Keratinocyte (primary cell): ENCODE results near the gene NES. TPM values are rescaled to one million over a fixed set of nuclear protein-coding genes. Genes with fewer than 3 reads are reported as not detected.

Source experiments
- DNase-seq: peaks from one replicate; pipeline ENCODE4 v3.0.0-alpha.2; 2011; ENCODE audit warnings: low read depth, missing footprints, low spot score
- FAIRE-seq: peaks from 2 replicates; lab custom pipeline; 2011; peaks lifted over from hg19 to GRCh38; lab: Jason Lieb, UNC
- H2AFZ ChIP-seq: 2 replicates; pipeline ENCODE4 v1.6.0; 2012; ENCODE audit warnings: low read length, control low read depth, inconsistent platforms; ENCODE audit not compliant: control insufficient read depth
- H3K27ac ChIP-seq: 2 replicates; pipeline ENCODE4 v1.5.1; 2011; ENCODE audit warnings: low read length; ENCODE audit not compliant: control insufficient read depth, insufficient read depth
- H3K27me3 ChIP-seq: 3 replicates; pipeline ENCODE4 v1.6.0; 2011; ENCODE audit warnings: low read length; ENCODE audit not compliant: control insufficient read depth, insufficient read depth; ENCODE audit errors: extremely low read depth
- H3K36me3 ChIP-seq, 2 experiments: 2 replicates in 1 of 2; 3 replicates in 1 of 2; pipeline ENCODE4 v1.5.1; 2011; ENCODE audit warnings: low read length in 2 of 2, mild to moderate bottlenecking in 1 of 2; ENCODE audit not compliant: control insufficient read depth in 2 of 2, insufficient read depth in 2 of 2; ENCODE audit errors: extremely low read depth in 1 of 2
- H3K4me1 ChIP-seq: 3 replicates; pipeline ENCODE4 v1.5.1; 2011; ENCODE audit warnings: low read length; ENCODE audit not compliant: control insufficient read depth, insufficient read depth; ENCODE audit errors: extremely low read depth
- H3K4me2 ChIP-seq: 3 replicates; pipeline ENCODE4 v1.6.0; 2011; ENCODE audit warnings: low read depth, low read length; ENCODE audit not compliant: control insufficient read depth, insufficient read depth; ENCODE audit errors: extremely low read depth
- H3K4me3 ChIP-seq, 3 experiments: fragments of 200-600 bp in 1 of 3; sonication (generic) in 1 of 3; 2 replicates in 2 of 3; 3 replicates in 1 of 3; pipeline ENCODE4 v1.5.1; 2011 to 2016; ENCODE audit warnings: low read length in 3 of 3, mild to moderate bottlenecking in 3 of 3, control low read depth in 2 of 3, inconsistent platforms in 1 of 3, low read depth in 1 of 3, mixed read lengths in 1 of 3, mixed run types in 1 of 3, moderate library complexity in 1 of 3; ENCODE audit not compliant: control insufficient read depth in 2 of 3, insufficient read depth in 2 of 3; ENCODE audit errors: extremely low read depth in 1 of 3
- H3K79me2 ChIP-seq: 2 replicates; pipeline ENCODE4 v1.6.0; 2012; ENCODE audit warnings: low read length; ENCODE audit not compliant: control insufficient read depth, insufficient read depth
- H3K9ac ChIP-seq: 3 replicates; pipeline ENCODE4 v1.6.0; 2011; ENCODE audit warnings: low read length; ENCODE audit not compliant: control insufficient read depth, insufficient read depth; ENCODE audit errors: extremely low read depth
- H3K9me1 ChIP-seq: 3 replicates; pipeline ENCODE4 v1.6.0; 2011; ENCODE audit warnings: low read length; ENCODE audit not compliant: control insufficient read depth, insufficient read depth; ENCODE audit errors: extremely low read depth
- H3K9me3 ChIP-seq: 2 replicates; pipeline ENCODE4 v1.5.1; 2012; ENCODE audit warnings: low read depth, low read length; ENCODE audit not compliant: control insufficient read depth
- H4K20me1 ChIP-seq: 3 replicates; pipeline ENCODE4 v1.6.0; 2011; ENCODE audit warnings: low read length; ENCODE audit not compliant: control insufficient read depth, insufficient read depth; ENCODE audit errors: extremely low read depth
- CTCF ChIP-seq, 3 experiments: IDR thresholded peaks in 1 of 3; conservative IDR thresholded peaks in 1 of 3; optimal IDR thresholded peaks in 1 of 3; 2 replicates in 2 of 3; 3 replicates in 1 of 3; pipeline versions ENCODE3 to v1.5.1; 2011; ENCODE audit warnings: low read length in 3 of 3, mild to moderate bottlenecking in 3 of 3, moderate library complexity in 2 of 3, control low read depth in 1 of 3, inconsistent platforms in 1 of 3; ENCODE audit not compliant: insufficient read depth in 2 of 3; ENCODE audit errors: extremely low read depth in 1 of 3
- EZH2 ChIP-seq: IDR thresholded peaks from one replicate; pipeline ENCODE4 v1.6.1; 2012; ENCODE audit warnings: inconsistent platforms, mild to moderate bottlenecking, low read length, moderate library complexity
- dilution Hi-C: fragments of 300-500 bp; cut with MboI; formaldehyde crosslinking; loops from one replicate; pipeline ENCODE4 v1.7.0; 2020; ENCODE audit warnings: low sequenced_read_pairs; ENCODE audit not compliant: extremely low pct_ligation_motif_present
- polyA plus RNA-seq, 5 experiments: library from polyadenylated mRNA; depleted of rRNA in 3 of 5; stranded (reverse) in 3 of 5; stranded (forward) in 1 of 5; unstranded in 1 of 5; fragments of >200 nt; gene quantifications; 1 replicate in 1 of 5; 2 replicates in 3 of 5; 3 replicates in 1 of 5; pipeline versions ENCODE4 v1.2.1 to v1.2.3, GENCODE V29; 2011 to 2012; ENCODE audit warnings: missing spikeins in 2 of 5, low read depth in 1 of 5, low replicate concordance in 1 of 5

The NES gene
- polyA plus RNA-seq, 1 donor (not counting 4 experiments of a cell fraction or from before 2014, with no cell fraction given): not detected

- FAIRE-seq: no peak
- H3K9me1 ChIP-seq: peaks cover 2% of the 10 kb centered on the region
- no peaks in the 10 kb centered on the region for H3K9me3 ChIP-seq
- no peaks in the 10 kb centered on the region for H3K4me1 ChIP-seq
- no peak within 1 kb of the TSS for H2AFZ ChIP-seq
- no peaks in the 10 kb centered on the region for H4K20me1 ChIP-seq
- H3K79me2 ChIP-seq: no peaks in the 10 kb centered on the region
- H3K27ac ChIP-seq: no peak within 1 kb of the TSS
- TF ChIP-seq EZH2: no peak
- H3K9ac ChIP-seq: no peak within 1 kb of the TSS
- dilution Hi-C loops: no loop called here
- no peak for DNase-seq
- peaks cover 89% of the 10 kb centered on the region for H3K27me3 ChIP-seq
- H3K4me3 ChIP-seq: no peak within 1 kb of the TSS
- no peak within 1 kb of the TSS for H3K4me2 ChIP-seq
- H3K36me3 ChIP-seq: no peaks in the 10 kb centered on the region
Measured at GRCh38 chr1:156641761-156642264, 35.4 kb downstream of the NES start, which contains the start of gene BCAN. TSS of gene BCAN (plus strand) at chr1:156642117. CDS start at chr1:156646055, 3,938 bp downstream.

- FAIRE-seq (no peak), DNase-seq (no peak)
- H3K9ac ChIP-seq: no peak overlapping the region
- TF ChIP-seq EZH2 (no peak), CTCF (optimal IDR thresholded peaks at IDR 0.05 in 1 of 3, IDR thresholded peaks at IDR 0.05 in 1 of 3, conservative IDR thresholded peaks at IDR 0.05 in 1 of 3; ENCODE audit: extremely low read depth in 1 of 3, insufficient read depth in 2 of 3, low read length in 3 of 3) (no peak)
- no peaks in the 10 kb centered on the region for H3K36me3 ChIP-seq
- peaks cover 2% of the 10 kb centered on the region for H3K9me1 ChIP-seq
- H4K20me1 ChIP-seq: no peaks in the 10 kb centered on the region
- dilution Hi-C loops: no loop called here
- H3K27ac ChIP-seq: no peak overlapping the region
- no peaks in the 10 kb centered on the region for H3K79me2 ChIP-seq
- H3K9me3 ChIP-seq: no peaks in the 10 kb centered on the region
- H3K27me3 ChIP-seq: peaks cover 81% of the 10 kb centered on the region
- H2AFZ ChIP-seq: no peak overlapping the region
- no peak overlapping the region for H3K4me2 ChIP-seq
- no peak overlapping the region for H3K4me3 ChIP-seq
- no peaks in the 10 kb centered on the region for H3K4me1 ChIP-seq
Measured at GRCh38 chr1:156640842-156641706, 36.1 kb downstream of the NES start.
